H4 (cell line): Measurements from ENCODE around the gene RAPGEF5. TPM values are rescaled to one million over a fixed set of nuclear protein-coding genes. Genes with fewer than 3 reads are reported as not detected.

Experiments used
- DNase-seq: peaks from one replicate; pipeline ENCODE4 v3.0.0-alpha.2; 2015; ENCODE audit warnings: low spot score
- total RNA-seq: library from RNA; depleted of rRNA; stranded (reverse); fragments of >200 nt; shearing (Covaris generic); gene quantifications from 2 replicates; pipeline ENCODE4 v1.2.3, GENCODE V29; 2014

RAPGEF5 gene
- total RNA-seq, 1 experiment from 2014 or later = 0.85 TPM

DNA sequence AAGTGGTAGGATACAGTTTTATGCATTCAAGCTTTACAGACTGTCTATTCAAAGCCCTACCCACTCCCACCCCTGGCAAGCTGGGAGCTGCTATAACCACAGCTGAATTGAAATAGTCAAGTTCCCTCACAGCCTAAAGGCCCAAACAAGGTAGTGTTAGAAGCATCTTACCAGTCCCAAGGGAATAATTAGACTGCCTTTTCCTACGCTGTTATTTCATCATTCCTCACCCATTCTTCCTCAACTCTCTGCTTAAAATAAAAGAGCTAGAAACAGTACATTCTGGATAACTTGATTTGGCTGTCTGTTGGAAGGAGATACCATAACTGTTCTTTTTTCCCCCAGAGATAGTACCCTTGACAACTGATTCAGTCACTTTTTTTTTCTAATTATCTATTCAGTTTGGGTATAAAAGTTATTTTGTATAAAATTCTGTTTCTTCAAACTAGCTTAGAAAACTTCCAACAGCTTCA lies 54.0 kb downstream of the RAPGEF5 start:
- no peak for DNase-seq

DNA sequence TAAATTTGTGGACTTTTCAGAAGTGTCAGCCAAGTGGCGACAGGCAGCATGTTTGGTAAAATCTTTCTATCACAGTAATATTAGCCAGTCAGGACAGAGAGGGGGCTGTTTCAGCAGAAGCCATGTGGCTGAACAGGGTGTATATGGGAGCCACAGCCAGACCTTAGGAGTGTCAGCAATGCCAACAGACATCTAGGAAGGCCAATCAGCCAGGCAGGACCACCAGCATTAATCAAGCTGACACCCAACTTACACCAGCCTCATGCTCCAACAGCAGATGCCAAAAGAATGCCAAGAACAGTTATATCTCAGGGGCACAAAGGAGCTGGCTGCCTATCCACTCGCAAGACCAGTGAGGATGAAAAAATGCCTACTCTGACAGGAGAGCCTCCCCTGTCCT lies 54.8 kb downstream of the RAPGEF5 start:
- no peak for DNase-seq

DNA sequence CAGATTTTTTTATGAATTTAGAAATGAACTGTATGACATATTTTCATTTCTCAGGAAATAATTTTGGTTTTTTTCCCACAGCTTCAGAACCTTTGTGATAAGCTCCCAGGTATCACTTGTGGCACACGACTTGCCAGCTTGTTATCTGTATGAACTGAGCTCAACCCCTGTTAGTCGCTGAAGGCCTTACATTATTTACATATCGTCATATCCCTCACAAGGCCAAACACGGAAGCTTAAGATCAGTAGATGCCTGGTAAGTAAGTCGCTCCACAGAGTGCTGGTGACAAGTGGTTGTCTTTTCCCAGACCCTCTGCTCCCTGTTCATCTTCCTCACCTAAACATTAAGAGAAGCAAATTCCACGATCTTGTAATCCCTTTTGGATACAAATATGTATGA lies 55.2 kb downstream of the RAPGEF5 start:
- DNase-seq = no peak

DNA sequence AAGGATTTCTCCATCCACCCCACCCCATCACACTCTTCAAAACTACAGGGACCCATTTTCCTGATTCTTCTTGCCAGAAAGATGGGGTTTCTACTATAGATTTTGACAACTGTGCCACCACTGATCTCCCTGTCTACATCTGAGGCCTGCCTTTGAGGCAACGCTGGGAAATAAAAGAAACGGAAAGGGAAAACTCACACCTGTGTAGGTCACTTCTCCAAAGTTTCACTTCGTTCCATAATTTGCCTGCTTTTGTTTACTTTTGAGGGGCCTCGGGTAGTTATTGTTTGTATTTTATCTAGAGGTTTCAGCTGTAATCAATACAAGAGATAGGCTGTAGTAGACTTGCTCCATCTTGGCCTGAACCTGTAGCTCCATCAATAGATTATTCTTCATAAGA lies 56.1 kb downstream of the RAPGEF5 start:
- DNase-seq = no peak

DNA sequence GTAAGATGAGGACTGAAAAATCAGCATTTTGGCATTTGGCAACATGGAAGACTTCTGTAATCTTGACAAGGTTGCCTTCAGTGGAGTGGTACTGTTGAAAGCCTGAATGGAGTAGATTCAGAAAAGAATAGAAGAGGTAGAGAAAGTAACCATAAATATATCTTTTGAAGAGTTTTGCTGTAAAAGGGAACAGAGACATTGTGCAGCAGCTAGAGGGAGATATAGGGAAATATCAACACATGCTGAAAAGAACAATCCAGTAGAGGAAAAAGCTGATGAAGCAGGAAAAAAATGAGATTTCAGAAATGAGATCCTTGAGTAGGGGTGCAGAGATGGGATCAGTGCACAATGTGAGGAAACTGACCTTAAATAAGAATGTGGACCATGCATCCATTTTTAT lies 60.0 kb downstream of the RAPGEF5 start:
- no peak for DNase-seq

DNA sequence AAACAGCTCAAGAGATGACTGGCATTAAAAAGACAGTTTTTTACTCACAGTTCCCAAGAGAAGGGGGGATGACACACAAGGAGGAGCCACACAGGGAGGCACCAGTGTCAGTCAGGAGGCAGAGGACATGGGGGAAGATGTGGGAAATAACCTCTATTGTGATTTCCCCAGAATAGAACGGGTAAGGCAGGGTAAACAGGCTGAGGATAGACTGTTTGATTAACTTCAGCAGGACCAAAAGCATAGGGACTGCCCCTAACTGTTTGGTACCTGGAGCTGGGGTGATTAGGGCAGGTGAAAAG lies 60.7 kb downstream of the RAPGEF5 start:
- no peak for DNase-seq

DNA sequence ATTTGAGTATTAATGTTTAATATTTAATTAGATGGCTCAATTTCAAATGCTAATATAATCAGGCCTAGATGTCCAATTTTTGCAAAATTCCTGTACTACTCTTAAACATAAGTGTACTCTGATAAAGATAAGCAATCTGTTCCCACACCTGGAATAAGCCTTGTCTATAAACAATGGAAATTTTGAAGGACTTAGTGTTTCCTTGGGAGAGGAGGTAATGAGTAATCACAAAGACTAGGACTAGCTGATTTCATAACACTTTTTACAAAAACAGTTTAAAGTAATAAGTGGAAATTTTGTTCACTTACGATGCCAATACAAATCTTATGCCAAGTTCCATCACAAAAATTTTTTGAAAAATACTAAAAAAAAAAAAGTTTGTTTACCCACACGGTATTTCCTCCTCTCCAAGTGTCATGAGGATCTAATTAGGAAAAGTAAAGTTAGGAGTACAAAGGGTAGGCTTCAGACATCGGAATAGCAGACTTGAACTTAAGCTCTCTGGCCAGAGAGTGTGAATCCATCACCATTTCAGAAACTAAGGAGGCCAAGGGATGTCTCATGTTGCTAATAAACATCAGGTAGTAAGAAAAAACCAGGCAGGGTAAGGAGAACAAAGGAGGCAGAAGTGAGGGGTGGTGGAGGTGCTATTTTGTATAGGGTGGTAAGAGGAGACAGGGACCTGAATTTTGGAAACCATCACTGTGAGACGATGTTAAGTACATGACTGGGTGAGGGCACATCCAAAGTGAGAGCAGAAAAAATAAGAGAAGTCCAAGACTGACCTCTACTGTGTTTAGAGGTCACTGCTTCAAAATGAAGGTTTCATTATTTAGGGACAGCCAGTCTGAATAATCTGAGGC lies 61.3 kb downstream of the RAPGEF5 start:
- no peak for DNase-seq

DNA sequence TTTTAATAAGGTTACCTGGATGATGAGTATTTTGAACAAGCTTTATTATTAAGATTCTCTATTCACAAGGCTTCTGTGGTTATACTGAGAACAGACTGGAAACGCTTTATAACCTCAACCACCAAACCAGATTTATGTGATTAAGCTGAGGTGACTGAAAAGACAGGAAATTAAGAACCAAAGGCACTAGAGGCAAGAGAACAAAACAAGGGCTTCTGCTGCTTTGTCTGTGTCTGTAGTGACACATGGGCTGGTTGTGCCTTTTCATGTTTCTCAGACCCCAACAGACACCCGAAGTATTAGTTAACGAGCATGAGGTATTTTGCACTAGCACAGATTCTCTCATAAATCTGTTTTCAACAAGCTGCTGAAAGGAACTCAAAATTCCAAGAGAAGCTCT lies 64.4 kb downstream of the RAPGEF5 start:
- no peak for DNase-seq

DNA sequence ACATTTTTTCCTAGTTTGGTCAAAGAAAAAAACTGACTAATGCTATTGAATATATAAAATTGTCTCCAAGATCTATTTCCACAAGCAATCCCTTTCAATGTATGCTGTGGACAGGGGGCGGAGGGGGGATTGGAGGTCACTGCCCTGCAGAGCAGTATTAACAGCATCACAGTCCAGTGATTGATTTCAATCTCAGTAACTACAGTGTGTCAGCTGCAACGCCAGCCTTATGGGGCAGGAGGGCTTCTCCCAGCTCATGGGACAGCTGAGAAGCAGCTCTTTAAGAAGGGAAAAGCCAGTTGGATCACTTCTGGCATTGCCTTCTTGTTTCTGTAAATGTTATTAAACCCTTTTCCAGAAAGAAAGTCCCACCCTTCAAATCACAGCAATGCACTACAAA lies 65.0 kb downstream of the RAPGEF5 start:
- no peak for DNase-seq

DNA sequence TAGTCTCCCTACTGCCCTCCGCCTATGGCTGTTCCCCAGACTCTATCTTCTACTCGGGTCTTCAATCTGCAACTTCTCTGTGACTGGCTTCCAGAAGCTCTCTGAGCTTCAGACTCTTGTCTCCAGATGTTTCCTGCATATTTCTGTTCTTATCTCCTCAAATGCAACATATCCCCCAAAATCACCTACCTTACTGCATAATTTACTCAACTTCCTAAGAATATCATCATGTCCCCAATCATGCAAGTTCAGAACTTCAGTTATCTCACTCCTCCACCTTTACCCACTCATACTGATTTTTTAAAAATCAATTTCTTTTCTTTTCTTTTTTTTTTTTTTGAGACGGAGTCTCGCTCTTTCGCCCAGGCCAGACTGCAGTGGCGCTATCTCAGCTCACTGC lies 68.8 kb downstream of the RAPGEF5 start:
- no peak for DNase-seq

DNA sequence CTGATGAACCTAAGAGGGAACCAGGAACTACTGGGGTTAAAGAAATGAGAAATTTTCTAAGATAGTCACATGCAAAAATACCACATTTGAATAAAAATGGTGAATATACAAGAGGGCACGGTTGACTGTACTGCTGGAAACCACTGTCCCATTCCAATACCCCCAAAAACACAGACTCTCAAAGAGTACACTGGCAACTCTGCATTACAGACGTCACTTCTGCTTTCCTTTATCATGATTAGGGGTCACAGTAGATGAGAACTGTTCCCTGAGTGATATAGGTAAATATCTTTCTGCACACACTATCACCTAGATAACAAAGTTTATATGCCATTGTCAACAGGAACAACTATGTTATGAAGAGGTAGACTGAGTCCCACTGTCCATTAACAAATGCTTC lies 69.5 kb downstream of the RAPGEF5 start:
- no peak for DNase-seq

DNA sequence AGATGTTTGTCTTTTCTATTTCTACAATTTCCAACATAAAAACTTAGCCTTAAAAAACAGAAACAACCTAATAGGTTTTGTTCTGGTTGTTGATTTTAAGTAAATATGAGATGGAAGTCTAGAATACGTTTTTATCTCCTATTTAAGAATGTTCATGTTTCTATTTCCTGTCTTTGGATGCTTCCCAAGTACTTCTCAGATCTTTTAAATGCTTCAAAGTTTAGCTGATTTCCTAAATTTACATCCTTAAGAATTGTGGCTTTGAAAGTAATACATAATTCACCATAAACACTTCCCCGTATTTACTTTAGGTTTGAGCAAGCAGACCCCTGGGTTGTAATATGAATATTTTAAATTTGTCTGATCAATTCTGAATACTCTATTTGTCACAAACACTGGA lies 70.5 kb downstream of the RAPGEF5 start:
- no peak for DNase-seq

DNA sequence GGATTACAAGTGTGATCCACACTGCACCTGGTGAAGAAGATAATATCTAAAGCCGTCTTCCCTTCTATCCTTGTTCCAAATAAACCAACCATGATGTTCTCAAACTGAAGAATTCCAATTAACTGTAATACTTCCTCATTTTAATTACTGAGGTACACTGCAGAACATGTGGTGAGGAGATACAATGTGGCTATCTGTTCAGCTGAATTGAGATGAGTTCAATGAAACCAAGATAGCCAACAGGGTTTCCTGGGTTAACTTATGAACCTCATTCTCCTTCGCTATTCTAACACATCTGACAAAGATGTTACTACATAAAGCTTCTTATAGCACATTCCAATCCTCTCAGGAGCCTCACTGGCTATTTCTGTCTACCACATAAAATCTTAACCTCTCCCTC lies 75.5 kb downstream of the RAPGEF5 start:
- DNase-seq = no peak

DNA sequence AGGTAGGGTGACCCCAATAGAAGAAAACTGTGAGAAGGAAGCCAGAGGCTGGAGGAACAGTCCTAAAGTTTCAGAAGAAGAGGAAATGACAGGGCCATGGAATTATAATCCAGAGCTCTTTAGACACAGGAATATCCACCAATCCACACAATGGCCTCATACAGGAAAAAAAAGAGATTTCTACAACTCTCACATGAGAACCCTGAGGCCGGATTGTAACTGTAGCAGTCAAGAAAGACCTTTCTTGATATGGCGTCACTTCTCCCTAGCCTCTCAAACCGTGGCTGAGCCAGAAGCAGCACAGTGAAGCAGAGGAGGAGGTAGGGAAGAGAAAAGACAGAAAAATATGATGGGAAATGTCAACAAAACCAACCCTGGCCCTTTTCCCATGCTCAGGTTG lies 76.9 kb downstream of the RAPGEF5 start:
- DNase-seq = no peak

DNA sequence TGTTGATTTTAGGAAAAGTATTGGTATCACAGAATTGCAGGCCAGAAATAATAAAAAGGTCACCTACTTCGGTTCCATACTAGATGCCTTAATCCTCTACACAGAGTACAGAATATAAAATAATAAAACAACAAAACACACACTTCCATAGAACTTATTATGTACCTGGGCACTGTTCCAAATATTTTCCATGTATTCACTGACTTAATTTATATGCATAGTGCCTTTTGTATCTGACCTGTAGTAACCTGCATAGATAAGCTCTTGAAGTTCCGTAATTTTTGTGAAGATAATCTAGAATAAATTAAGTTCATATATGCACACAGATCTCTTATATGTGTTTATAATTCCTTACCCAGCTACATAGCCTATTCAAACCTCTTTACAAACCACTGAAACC lies 78.3 kb downstream of the RAPGEF5 start:
- DNase-seq = no peak

DNA sequence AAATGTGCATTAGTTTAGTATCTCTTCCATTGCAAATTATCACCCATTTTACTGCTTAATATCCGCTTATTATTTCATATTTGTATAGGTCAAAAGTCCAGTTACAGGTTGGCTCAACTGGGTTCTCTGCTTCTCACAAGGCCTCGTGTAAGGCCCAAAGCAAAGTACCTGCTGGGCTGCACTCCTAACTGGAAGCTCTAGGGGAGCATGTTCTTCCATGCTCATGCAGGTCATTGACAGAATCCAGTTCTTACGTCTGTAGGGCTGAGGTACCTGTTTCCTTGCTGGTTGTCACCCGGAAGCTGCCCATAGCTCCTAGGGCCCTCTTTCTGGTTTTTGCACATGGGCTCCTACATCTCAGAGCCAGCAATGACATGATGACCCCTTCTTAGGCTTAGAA lies 79.6 kb downstream of the RAPGEF5 start:
- no peak for DNase-seq

DNA sequence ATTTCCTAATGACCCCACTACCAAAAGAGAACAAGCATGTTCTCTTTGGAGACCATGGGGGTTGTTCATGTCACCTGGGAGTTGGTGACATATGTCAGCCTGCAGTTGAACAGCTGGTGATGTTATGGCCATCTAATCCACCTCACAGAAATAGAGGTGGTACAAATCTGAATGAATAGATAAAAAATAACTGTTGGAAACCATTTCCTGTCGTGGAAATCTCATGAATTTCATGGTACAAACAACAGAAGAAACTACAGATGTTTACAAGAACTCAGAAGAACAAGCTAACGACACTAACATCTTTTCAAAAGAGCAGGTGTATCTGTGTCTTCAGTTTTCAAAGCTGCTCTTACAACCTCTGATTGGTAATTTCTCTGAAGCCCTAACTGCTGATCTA lies 81.3 kb downstream of the RAPGEF5 start:
- DNase-seq = no peak

DNA sequence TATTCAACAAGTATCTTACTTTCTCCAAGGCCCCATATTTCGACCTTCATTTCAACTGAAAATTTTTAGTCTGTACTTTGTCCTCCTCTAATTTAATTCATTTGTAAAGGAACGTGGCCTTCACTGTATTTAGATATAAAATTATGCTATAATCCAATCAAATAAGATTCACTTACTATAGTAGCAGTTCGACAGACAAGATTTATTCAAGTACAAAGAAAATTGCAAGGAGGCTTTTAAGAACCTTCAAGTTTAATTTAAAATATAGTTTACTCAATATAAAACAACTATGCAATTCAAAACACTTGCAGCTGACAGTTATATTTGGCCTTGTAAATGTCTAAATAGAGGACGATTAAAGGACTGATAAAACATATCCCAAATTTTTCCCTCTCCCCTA lies 85.6 kb downstream of the RAPGEF5 start:
- DNase-seq = no peak

DNA sequence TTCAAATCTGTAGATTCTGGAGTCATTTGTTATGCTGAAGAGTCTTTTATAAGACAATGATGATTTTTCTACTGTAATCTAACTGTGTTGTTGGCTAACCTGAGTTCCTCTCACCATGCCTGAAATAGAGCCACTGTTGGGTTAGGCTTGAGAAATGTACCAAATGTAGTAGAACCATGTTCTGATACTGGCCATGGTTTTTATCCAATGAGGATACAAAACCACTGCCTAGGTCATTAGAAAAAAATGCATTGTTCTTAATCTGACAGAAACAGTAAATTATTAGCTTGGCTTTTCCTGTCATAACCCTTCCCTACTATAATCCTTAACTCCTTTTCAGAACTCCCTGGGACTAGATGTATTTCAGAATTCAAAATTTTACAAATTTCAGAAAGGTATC lies 86.6 kb downstream of the RAPGEF5 start:
- DNase-seq = no peak

DNA sequence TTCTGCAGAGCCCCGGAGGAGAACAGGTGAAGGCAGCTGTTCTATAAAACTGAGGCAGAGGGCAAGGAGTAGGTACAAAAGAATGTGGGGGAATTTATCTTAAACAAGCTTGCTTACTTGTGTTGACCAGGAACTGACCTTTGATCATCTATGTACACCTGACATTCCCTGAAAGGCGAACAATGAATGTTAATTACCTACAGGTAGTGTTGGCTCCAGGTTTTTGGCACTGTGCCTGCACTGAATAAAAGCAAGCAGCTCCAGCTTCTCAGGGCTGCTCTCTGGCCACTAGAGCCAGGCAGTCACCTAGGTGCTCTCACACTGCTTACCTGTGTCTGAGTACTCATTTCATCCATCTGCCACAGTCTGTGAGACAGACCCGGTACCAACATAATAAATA lies 87.0 kb downstream of the RAPGEF5 start:
- DNase-seq = no peak

DNA sequence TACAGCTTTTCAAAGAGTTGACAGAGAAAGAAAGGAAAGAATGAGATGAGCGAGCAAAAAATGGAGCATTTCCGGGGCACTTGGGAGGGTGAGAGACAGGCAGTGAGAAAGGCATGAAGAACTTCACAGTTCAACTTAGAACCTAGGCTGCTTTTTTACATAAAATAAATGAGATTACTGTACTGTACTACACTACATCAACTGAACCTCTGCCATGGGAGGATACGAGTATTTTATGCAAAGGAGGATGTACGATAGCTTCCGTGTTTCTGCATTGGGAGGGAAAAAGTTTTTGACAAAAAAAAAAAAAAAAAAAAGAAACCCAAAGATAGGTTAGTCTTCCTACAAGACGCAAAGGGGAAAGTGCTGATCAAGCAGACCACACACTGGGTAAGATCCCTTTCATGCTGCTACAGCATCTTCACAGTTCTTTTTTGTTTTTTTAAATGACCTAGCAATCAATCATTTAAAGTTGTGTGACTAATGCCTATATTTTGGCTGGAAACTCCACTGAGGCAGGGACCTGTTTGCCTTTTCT lies 88.0 kb downstream of the RAPGEF5 start:
- no peak for DNase-seq

DNA sequence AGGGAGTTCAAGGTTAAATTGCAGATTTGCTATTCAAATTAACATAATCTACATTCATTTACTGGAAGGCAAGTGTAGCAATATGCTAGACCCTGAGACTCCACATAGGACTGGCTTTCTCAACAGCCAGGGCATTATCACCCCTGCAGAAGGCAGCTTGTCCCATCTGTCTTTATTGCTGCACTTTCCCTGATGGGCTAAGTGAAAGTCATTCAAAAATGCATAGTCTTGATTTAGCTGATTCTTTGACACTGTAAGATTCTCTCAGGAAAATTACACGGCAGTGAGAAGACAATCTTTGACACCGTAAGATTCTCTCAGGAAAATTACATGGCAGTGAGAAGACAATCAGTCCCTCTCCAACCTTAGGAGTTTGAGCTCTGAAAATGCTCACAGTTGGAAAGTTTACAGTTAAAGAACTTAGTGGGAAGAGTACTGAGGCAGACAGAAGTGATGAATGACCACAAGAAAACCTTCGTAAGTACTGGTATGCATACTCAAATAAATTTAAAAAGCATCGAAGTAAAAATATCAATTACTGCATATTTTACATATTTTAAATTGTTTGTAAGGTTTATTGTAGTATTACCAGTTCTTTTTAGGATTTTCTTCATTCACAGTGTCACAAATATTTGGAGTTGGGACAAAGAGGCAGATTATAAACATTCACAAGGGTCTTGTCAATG lies 88.9 kb downstream of the RAPGEF5 start:
- DNase-seq = no peak

DNA sequence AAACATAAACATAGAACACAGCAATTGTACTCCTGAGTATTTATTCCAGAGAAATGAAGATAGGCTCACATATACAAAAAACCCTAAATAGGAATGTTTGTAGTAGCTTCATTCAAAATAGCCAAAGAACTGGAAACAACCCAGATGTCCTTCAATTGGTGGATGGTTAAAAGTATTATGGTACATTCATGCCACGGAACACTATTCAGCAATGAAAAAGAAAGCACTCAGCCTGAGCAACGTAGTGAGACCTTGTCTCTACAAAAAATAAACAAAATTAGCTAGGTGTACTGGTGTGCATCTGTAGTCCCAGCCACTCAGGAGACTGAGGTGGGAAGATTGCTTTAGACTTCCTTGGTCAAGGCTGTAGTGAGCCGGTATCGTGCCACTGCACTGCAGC lies 94.4 kb downstream of the RAPGEF5 start:
- DNase-seq = no peak
